ENCODE data around the gene LBH.

GRCh38 chr2:30262716-30263309, 31.5 kb downstream of the LBH start:
- TF ChIP-seq EP300 (IDR thresholded peaks at IDR 0.05) (no peak), CTCF (IDR thresholded peaks at IDR 0.05) (no peak)
